Adipose tissue (tissue), 3 donors: Measurements from ENCODE around the gene DNM3. TPM values are rescaled to one million over a fixed set of nuclear protein-coding genes. Genes with fewer than 3 reads are reported as not detected.

Experiments
- H3K27ac ChIP-seq: one replicate; pipeline ENCODE4 v1.5.1; 2013; ENCODE audit warnings: low read depth, low read length
- WGBS, 3 donors: extraction: QIAGEN DNeasy Blood & Tissue Kit; methylation state at CpG; one replicate each; pipeline ENCODE4 v1.1.7; 2013; 5-methylcytosine and 5-hydroxymethylcytosine counted together
- polyA plus RNA-seq, 3 donors: library from polyadenylated mRNA; stranded (reverse); fragments of 200-250 nt; gene quantifications; one replicate each; pipeline ENCODE4 v1.2.3, GENCODE V29; 2013
- donor health status: healthy with polysubstance abuse.
- donor health status: Bipolar disorder and iron deficiency.
- donor health status: healthy.

The DNM3 gene
- polyA plus RNA-seq, 3 donors, result 0.37 to 3.0 (median 2.1) TPM

- H3K27ac ChIP-seq, result no peak overlapping the region
- 92 to 95% (median 94%) methylated on average over 4 of the region's 4 CpGs for WGBS, 3 donors
Observed at GRCh38 chr1:172208635-172209034, 367.3 kb downstream of the DNM3 start.

DNA sequence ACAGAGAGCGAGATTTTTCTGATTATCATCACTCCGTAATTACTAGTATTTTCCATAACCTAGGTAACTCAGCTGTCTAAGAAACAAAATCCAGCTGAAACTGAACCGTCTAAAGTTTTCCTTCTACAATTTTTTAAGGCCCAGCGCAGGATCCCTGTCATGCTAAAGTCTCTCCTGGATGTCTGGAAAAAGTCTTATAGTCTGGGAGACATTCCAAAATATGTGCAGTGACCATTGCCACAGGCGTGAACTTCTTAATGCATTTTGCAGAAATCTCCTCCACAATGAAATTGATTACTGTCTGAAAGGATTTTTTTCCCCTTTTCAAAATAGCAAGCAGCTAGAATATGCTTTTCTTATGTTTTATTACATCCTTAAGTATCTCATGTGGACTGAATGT is 369.9 kb downstream of the DNM3 start:
- no peak overlapping the region for H3K27ac ChIP-seq
- WGBS, 3 donors, result 67 to 80% (median 76%) methylated on average over 5 of the region's 5 CpGs

DNA sequence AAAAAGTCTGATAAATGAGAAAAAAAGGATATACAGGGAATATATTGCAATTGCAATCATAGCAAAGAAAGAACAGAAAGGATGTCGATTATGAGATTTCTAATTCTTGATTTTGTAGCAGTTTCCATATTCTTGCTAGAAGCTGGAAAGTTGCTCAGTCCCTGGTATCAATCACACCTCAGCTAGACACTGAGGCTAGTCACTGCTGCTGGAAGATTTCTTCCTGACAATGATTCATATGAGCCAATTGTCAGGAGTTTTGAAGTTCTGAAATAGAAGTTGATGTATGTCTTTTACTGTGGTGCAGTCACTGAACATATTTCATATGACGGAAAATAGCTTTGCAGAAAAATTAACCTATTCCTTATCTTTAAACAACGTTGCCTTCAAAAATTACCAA is 370.8 kb downstream of the DNM3 start:
- 64 to 80% (median 71%) methylated on average over 3 of the region's 3 CpGs for WGBS, 3 donors
- no peak overlapping the region for H3K27ac ChIP-seq

DNA sequence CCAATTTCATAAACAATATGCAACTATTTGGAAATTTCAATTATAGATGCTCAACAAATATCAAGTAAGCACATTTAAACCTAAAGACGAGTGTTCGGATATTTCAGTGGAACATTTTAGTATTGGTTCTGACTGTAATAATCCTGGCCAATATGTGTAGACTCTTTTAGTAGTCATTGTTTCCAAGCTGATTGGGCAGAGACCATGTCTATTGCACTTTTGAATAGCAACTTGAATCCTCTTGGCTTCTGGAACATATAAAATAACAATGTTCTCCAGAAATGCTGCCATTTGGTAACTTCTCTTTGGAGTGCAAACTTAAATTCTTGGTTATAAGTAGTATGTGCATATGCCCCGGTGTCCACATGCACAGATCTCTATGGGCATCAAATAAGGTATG is 373.7 kb downstream of the DNM3 start:
- 95 to 97% (median 95%) methylated on average over 3 of the region's 3 CpGs for WGBS, 3 donors

DNA sequence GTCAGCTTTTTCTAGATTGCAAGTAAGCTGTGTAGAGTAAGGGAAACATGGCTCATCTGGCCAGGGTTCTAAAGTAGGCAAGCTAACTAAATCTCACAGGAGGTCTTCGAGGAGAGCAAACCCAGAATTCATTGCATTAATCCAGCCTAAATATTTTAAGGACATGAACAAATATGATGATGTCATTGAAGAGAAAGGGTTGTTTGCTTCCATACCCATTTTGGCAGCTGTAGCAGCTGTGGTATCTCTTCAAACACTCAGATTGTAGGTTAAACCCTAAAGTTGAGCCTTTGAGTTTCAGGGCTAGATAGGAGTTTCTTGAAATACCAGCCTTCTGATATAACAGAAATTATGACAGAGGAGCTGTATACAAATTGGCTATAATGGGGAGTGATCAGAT is 378.7 kb downstream of the DNM3 start:
- 66 to 92% (median 79%) methylated on average over 1 of the region's 1 CpG for WGBS, 3 donors
- H3K27ac ChIP-seq, result no peak overlapping the region

More for the DNA sequence above, 373.7 kb downstream of the DNM3 start:
- no peak overlapping the region for H3K27ac ChIP-seq

DNA sequence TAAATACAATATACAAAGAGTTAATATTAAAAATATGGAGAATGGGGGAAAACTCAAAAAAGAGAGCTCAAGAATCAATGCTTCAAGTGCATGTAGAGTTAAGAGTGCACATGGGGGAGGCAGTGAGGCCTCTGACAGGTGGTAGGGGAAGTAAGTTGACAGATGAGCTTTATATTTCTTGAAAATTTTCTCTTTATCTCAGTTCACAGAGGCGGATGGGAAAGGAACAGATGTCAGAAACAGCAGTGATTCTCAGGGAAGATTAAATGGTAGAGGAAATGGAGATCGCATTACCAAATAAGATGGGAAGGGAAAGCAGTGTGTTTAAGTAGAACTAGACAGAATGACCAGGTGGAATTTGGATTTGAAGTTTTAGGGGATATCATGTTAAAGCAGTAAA is 379.1 kb downstream of the DNM3 start:
- H3K27ac ChIP-seq, result no peak overlapping the region
- 30 to 70% (median 50%) methylated on average over 2 of the region's 2 CpGs for WGBS, 3 donors

- H3K27ac ChIP-seq, result no peak overlapping the region
- 91 to 93% (median 92%) methylated on average over 2 of the region's 2 CpGs for WGBS, 3 donors
Observed at GRCh38 chr1:172221436-172221835, 380.1 kb downstream of the DNM3 start.

- no peak overlapping the region for H3K27ac ChIP-seq
- 81 to 95% (median 84%) methylated on average over 3 of the region's 3 CpGs for WGBS, 3 donors
Observed at GRCh38 chr1:172224871-172225270, 383.6 kb downstream of the DNM3 start.

GRCh38 chr1:172229942-172230341 is 388.6 kb downstream of the DNM3 start:
- 79 to 99% (median 87%) methylated on average over 1 of the region's 1 CpG for WGBS, 3 donors
- H3K27ac ChIP-seq, result no peak overlapping the region

GRCh38 chr1:172230526-172230925 is 389.2 kb downstream of the DNM3 start:
- WGBS, 3 donors, result 93 to 99% (median 96%) methylated on average over 2 of the region's 2 CpGs
- no peak overlapping the region for H3K27ac ChIP-seq

GRCh38 chr1:172236958-172237357 is 395.7 kb downstream of the DNM3 start:
- 96 to 98% (median 97%) methylated on average over 5 of the region's 5 CpGs for WGBS, 3 donors

DNA sequence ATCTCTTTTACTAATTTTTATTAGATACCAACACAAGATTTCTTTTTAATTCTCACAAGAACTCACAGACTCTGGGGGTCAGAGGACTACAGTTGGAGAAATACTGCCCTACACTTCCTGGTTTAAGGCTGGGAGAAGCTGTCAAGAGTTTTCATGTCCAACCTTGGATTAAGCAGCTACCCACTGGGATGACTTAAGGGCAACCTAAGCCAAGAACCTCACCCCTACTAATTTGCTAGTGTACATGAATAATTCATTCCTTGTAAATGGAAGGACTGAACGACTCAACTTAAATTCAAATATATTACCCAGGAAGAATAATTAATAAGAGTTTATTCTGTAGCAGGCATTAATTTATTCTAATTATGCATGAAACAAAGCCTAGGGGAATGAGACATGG is 396.9 kb downstream of the DNM3 start:
- no peak overlapping the region for H3K27ac ChIP-seq
- 92 to 98% (median 93%) methylated on average over 1 of the region's 1 CpG for WGBS, 3 donors

More at GRCh38 chr1:172236958-172237357, 395.7 kb downstream of the DNM3 start:
- no peak overlapping the region for H3K27ac ChIP-seq

GRCh38 chr1:172238965-172239364 is 397.7 kb downstream of the DNM3 start:
- H3K27ac ChIP-seq, result no peak overlapping the region
- 91 to 96% (median 95%) methylated on average over 2 of the region's 2 CpGs for WGBS, 3 donors

- no peak overlapping the region for H3K27ac ChIP-seq
- 71 to 77% (median 73%) methylated on average over 2 of the region's 2 CpGs for WGBS, 3 donors
Observed at GRCh38 chr1:172239901-172240300, 398.6 kb downstream of the DNM3 start.

DNA sequence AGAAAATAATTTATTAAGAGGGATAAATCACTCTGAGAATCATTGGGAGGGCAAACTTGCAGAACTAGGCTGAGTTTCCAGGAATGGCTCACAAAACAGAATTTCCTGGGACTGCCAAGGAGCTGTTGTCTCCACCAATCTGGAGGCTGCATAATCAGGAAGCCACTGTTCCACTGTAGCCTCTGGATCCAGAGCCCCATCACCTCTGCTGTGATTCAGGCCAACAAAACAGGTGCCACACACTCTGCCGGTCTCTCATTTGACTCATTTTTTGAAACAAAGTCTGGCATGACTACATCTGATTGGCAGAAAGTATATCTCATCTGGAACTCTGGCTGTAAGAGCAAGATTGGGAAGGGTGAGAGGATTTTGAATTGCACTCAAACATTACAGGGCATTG is 400.2 kb downstream of the DNM3 start:
- 41 to 92% (median 89%) methylated on average over 1 of the region's 1 CpG for WGBS, 3 donors
- no peak overlapping the region for H3K27ac ChIP-seq

DNA sequence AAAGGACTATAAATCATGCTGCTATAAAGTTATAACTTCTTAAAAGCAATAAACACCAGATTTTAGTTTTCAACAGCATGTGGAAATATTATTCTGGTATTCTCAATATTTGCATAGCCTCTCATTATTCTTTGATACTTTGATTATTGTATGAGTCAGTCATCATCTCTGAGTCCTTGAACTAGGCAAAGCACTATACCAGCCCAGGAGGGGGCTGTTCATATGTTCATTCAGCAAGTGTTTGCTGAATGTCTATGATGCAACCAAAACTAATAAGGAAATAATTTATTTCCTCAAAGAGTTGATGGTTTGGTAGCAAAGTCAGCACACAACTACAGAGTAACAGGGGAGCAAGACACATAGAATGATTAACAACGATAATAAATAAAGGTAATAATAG is 403.6 kb downstream of the DNM3 start:
- H3K27ac ChIP-seq, result no peak overlapping the region
- 89 to 93% (median 93%) methylated on average over 1 of the region's 1 CpG for WGBS, 3 donors

GRCh38 chr1:172245788-172246187 is 404.5 kb downstream of the DNM3 start:
- WGBS, 3 donors, result 62 to 92% (median 73%) methylated on average over 3 of the region's 3 CpGs
- no peak overlapping the region for H3K27ac ChIP-seq

GRCh38 chr1:172246521-172247390 is 405.5 kb downstream of the DNM3 start:
- no peak overlapping the region for H3K27ac ChIP-seq
- WGBS, 3 donors, result 90 to 94% (median 92%) methylated on average over 8 of the region's 8 CpGs

- 72 to 92% (median 84%) methylated on average over 1 of the region's 1 CpG for WGBS, 3 donors
- H3K27ac ChIP-seq, result no peak overlapping the region
Observed at GRCh38 chr1:172251486-172251885, 410.2 kb downstream of the DNM3 start.

- no peak overlapping the region for H3K27ac ChIP-seq
- WGBS, 3 donors, result 72 to 82% (median 75%) methylated on average over 4 of the region's 4 CpGs
Observed at GRCh38 chr1:172252321-172252720, 411.0 kb downstream of the DNM3 start.
